Cardiac muscle cell (in vitro differentiated cells and primary cell): ENCODE results near the gene NUDCD3. TPM values are rescaled to one million over a fixed set of nuclear protein-coding genes. Genes with fewer than 3 reads are reported as not detected.

Experiments
- DNase-seq, 2 donors: peaks; one replicate each; pipeline versions ENCODE4 v3.0.0 to v3.0.0-alpha.2; 2010 to 2017; ENCODE audit warnings: low read depth in 1 of 2, low spot score in 1 of 2
- H3K27ac ChIP-seq: fragments of 200-600 bp; sonication (generic); 2 replicates; pipeline ENCODE4 v1.5.1; 2016
- H3K27me3 ChIP-seq: fragments of 200-600 bp; sonication (generic); 2 replicates; pipeline ENCODE4 v1.6.0; 2016; ENCODE audit warnings: control low read depth
- H3K36me3 ChIP-seq: fragments of 200-600 bp; sonication (generic); 2 replicates; pipeline ENCODE4 v1.5.1; 2016; ENCODE audit warnings: control low read depth
- H3K4me1 ChIP-seq: fragments of 200-600 bp; sonication (generic); 2 replicates; pipeline ENCODE4 v1.8.1; 2017; ENCODE audit warnings: low read depth, mild to moderate bottlenecking, mixed run types
- H3K4me3 ChIP-seq: fragments of 200-600 bp; sonication (generic); 2 replicates; pipeline ENCODE4 v1.5.1; 2016; ENCODE audit warnings: mild to moderate bottlenecking
- H3K9me3 ChIP-seq: fragments of 200-600 bp; sonication (generic); 2 replicates; pipeline ENCODE4 v1.5.1; 2017; ENCODE audit warnings: low read depth, mild to moderate bottlenecking, control low read depth
- CTCF ChIP-seq: IDR thresholded peaks from 2 replicates; pipeline ENCODE4 v1.5.1; 2012; ENCODE audit warnings: low read depth, mild to moderate bottlenecking, low read length
- polyA plus RNA-seq: library from polyadenylated mRNA; unstranded; fragments of >200 nt; fragmentation: Nextera tagmentation; extraction: Ambion mirVana; gene quantifications from 2 replicates; pipeline ENCODE4 v1.2.1, GENCODE V29; 2016
- total RNA-seq: library from RNA; depleted of rRNA; stranded (reverse); fragments of >200 nt; gene quantifications from 2 replicates; pipeline ENCODE4 v1.2.3, GENCODE V29; 2016

Gene NUDCD3
- total and polyA plus RNA-seq, 2 experiments from 2014 or later, result 44.8 to 98.7 TPM

GRCh38 chr7:44392618-44393010 lies 97.8 kb downstream of the NUDCD3 start:
- Histone ChIP-seq H3K27ac (no peak overlapping the region), H3K9me3 (no peaks in the 10 kb centered on the region), H3K4me1 (no peaks in the 10 kb centered on the region), H3K27me3 (no peaks in the 10 kb centered on the region), H3K36me3 (peaks cover 3% of the 10 kb centered on the region), H3K4me3 (no peak overlapping the region)
- no peak for TF ChIP-seq CTCF
- DNase-seq, result no peak

- no peak for TF ChIP-seq CTCF
- no peak for DNase-seq
Measured at GRCh38 chr7:44391746-44392617, 98.5 kb downstream of the NUDCD3 start.

GRCh38 chr7:44391171-44391570 lies 99.3 kb downstream of the NUDCD3 start:
- no peak overlapping the region for H3K27ac ChIP-seq
- peaks cover 7% of the 10 kb centered on the region for H3K36me3 ChIP-seq
- H3K9me3 ChIP-seq, result no peaks in the 10 kb centered on the region
- no peaks in the 10 kb centered on the region for H3K27me3 ChIP-seq
- TF ChIP-seq CTCF, result no peak
- H3K4me3 ChIP-seq, result no peak overlapping the region
- DNase-seq, result no peak
- H3K4me1 ChIP-seq, result no peaks in the 10 kb centered on the region

More at GRCh38 chr7:44391746-44392617, 98.5 kb downstream of the NUDCD3 start:
- no peak overlapping the region for H3K27ac ChIP-seq
- H3K9me3 ChIP-seq, result no peaks in the 10 kb centered on the region
- no peaks in the 10 kb centered on the region for H3K27me3 ChIP-seq
- H3K4me1 ChIP-seq, result no peaks in the 10 kb centered on the region
- peaks cover 3% of the 10 kb centered on the region for H3K36me3 ChIP-seq
- no peak overlapping the region for H3K4me3 ChIP-seq

- Histone ChIP-seq H3K36me3 (peaks cover 8% of the 10 kb centered on the region), H3K27me3 (no peaks in the 10 kb centered on the region), H3K4me3 (no peak overlapping the region), H3K4me1 (no peaks in the 10 kb centered on the region), H3K27ac (no peak overlapping the region), H3K9me3 (no peaks in the 10 kb centered on the region)
- no peak for TF ChIP-seq CTCF
- no peak for DNase-seq
Measured at GRCh38 chr7:44390701-44391100, 99.8 kb downstream of the NUDCD3 start.

GRCh38 chr7:44388089-44388970 lies 102.1 kb downstream of the NUDCD3 start:
- peaks cover 12% of the 10 kb centered on the region for H3K36me3 ChIP-seq
- H3K27ac ChIP-seq, result no peak overlapping the region
- no peak overlapping the region for H3K4me3 ChIP-seq
- no peaks in the 10 kb centered on the region for H3K4me1 ChIP-seq
- H3K27me3 ChIP-seq, result no peaks in the 10 kb centered on the region
- DNase-seq, result no peak
- no peaks in the 10 kb centered on the region for H3K9me3 ChIP-seq
- no peak for TF ChIP-seq CTCF
